Breast epithelium (tissue), 3 donors: ENCODE data around the gene GRK5.

ENCODE experiments used
- CTCF ChIP-seq, 3 donors: fragments of 450-650 bp; IDR thresholded peaks; one replicate each; pipeline ENCODE4 v1.5.1; 2016 to 2017; ENCODE audit warnings: antibody characterized with exemption in 3 of 3, mild to moderate bottlenecking in 3 of 3, moderate library complexity in 3 of 3
- POLR2A ChIP-seq: fragments of 450-650 bp; IDR thresholded peaks from one replicate; pipeline ENCODE4 v1.6.1; 2016; ENCODE audit warnings: antibody characterized with exemption, mild to moderate bottlenecking, moderate library complexity
- POLR2AphosphoS5 ChIP-seq, 3 donors: sonication (generic); formaldehyde crosslinking; IDR thresholded peaks; one replicate each; pipeline ENCODE4 v1.6.1; 2017; ENCODE audit warnings: antibody characterized with exemption in 3 of 3

DNA sequence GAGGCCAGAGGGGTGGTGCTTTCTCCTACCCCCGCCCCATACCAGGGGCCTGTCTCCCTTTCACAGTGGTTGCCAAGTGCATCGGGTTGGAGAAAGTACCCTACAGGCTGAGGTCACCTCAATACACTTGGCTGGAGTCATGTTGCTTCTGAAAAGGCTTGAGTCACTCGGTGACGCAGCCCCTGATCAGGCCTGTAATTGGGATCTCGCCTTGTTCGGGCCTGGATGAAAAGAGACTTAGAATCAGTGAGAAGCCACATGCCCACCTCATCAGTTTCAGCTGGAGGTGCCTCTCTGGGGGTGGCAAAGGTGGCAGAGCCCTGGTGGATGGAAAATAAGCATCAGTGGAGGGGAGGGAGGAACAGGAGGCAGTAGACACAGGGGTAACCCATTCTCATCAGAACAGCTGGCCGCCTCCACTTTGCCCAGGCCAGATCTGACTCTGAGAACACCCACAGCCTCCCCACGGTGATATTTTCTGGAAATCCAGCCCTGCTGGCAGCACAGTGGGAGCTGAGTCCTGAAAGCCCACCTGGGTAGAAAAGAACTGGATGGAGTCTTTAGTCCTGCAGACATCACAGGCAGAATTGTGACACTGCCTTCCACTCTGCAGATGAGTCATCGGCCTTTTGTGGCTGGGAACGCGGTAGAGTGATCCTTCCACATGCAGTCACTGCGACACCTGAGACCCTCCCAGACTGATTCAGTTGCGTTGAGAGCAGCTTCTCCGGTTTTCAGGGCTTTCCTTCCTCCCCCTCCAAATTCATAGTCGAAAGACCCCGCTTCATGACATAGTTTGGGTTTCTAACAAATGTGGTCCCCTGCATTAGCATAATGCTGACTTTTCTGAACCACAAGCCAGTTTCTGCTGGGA lies 108.0 kb downstream of the GRK5 start:
- TF ChIP-seq CTCF (IDR thresholded peaks at IDR 0.05): no peak
- no peak for TF ChIP-seq POLR2AphosphoS5 (IDR thresholded peaks at IDR 0.05)
- no peak for TF ChIP-seq POLR2A
